Measurements from ENCODE around the gene DNPEP.

GRCh38 chr2:219378163-219378851 lies 9.4 kb downstream of the DNPEP start:
- TF ChIP-seq CTCF (IDR thresholded peaks at IDR 0.05; ENCODE audit: low read length) = no peak
- TF ChIP-seq EZH2 (IDR thresholded peaks at IDR 0.05; ENCODE audit: borderline replicate concordance, low read length) = no peak
